NB4 (cell line): Measurements from ENCODE around the gene PSAT1.

Experiments
- DNase-seq: peaks from one replicate; pipeline ENCODE4 v3.0.0; 2010; ENCODE audit warnings: low read depth
- H3K4me3 ChIP-seq: one replicate; pipeline ENCODE4 v1.5.1; 2011; ENCODE audit warnings: mild to moderate bottlenecking, low read depth, low read length, moderate library complexity
- CTCF ChIP-seq: IDR thresholded peaks from one replicate; pipeline ENCODE4 v1.5.1; 2012; ENCODE audit warnings: low read depth, low read length
- MAX ChIP-seq: IDR thresholded peaks from 2 replicates; pipeline ENCODE4 v1.6.1; 2011; ENCODE audit warnings: low read depth, low read length
- MYC ChIP-seq: IDR thresholded peaks from 2 replicates; pipeline ENCODE4 v1.6.1; 2011; ENCODE audit warnings: low read depth, low read length
- POLR2A ChIP-seq: IDR thresholded peaks from 2 replicates; pipeline ENCODE4 v1.6.1; 2011; ENCODE audit warnings: mild to moderate bottlenecking; ENCODE audit not compliant: insufficient read length; ENCODE audit errors: extremely low read depth

PSAT1 gene

GRCh38 chr9:78294290-78295176, 2.4 kb upstream of the PSAT1 start:
- peak; percentile 12 for DNase-seq
- no peak for TF ChIP-seq CTCF
- TF ChIP-seq MAX = no peak
- TF ChIP-seq POLR2A = no peak
- no peak for TF ChIP-seq MYC
- no peak overlapping the region for H3K4me3 ChIP-seq

- no peak for DNase-seq
- TF ChIP-seq CTCF = no peak
- TF ChIP-seq POLR2A = no peak
- TF ChIP-seq MAX = no peak
- TF ChIP-seq MYC = no peak
- no peak overlapping the region for H3K4me3 ChIP-seq
Observed at GRCh38 chr9:78295177-78295575, 1.7 kb upstream of the PSAT1 start.

- no peak for DNase-seq
Observed at GRCh38 chr9:78295731-78296130, 1.2 kb upstream of the PSAT1 start.

GRCh38 chr9:78296201-78296892, 578 bp upstream of the PSAT1 start:
- DNase-seq = no peak
- H3K4me3 ChIP-seq = peak overlapping the region; percentile 44
- no peak for TF ChIP-seq MAX
- TF ChIP-seq MYC = no peak

More at GRCh38 chr9:78295731-78296130, 1.2 kb upstream of the PSAT1 start:
- no peak overlapping the region for H3K4me3 ChIP-seq
- TF ChIP-seq MYC (no peak), MAX (no peak), CTCF (no peak)

- no peak for DNase-seq
Observed at GRCh38 chr9:78297672-78297961, 692 bp downstream of the PSAT1 start.

More at GRCh38 chr9:78297672-78297961, 692 bp downstream of the PSAT1 start:
- H3K4me3 ChIP-seq = peak overlapping the region; percentile 85
- peak; percentile 17; the same call in 1 of the 2 replicates for TF ChIP-seq MAX
- no peak for TF ChIP-seq CTCF
